ENCODE results near the gene NUDT9. TPM values are rescaled to one million over a fixed set of nuclear protein-coding genes. Genes with fewer than 3 reads are reported as not detected.
"Not testable (repeated sequence)": the region's sequence is repeated elsewhere in the genome, so short reads cannot be mapped to it uniquely, and the experiment has no call there.

The NUDT9 gene
- total RNA-seq, 4 donors from 2014 or later: 23.1 to 40.9 (median 39.0) TPM

DNA sequence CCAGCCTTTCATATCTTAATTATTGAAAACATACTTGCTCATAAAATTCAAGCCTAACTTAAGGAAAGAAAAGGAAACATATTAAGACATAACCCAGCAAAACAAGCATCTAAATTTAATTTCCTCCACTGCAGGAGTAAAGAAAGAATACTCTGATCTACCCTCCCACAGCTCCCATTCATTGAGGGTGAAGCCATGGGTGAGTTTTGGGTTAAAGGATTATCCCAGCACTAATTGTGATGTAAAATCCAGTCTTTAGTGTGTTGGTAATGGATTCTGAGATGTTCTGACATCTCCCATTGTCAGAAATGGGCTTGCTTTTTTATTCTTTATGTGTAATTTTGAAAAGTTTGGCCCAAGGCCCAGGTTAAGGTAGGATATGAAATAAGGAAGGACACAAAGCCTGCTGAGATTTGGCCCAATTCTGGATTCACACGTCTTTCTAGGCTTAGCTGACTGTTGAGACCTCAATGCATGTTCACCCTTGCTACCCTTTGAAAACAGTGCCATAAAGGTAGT is 56.4 kb downstream of the NUDT9 start:
- no peak for DNase-seq
- Histone ChIP-seq H3K4me3 (no peak overlapping the region), H3K4me1 (no peaks in the 10 kb centered on the region), H3K36me3 (no peaks in the 10 kb centered on the region), H3K27me3 (no peaks in the 10 kb centered on the region), H3K9me3 (no peaks in the 10 kb centered on the region), H3K27ac (peak overlapping the region in 1 of 2 donors; percentile 53)
- TF ChIP-seq, protein P1, sequence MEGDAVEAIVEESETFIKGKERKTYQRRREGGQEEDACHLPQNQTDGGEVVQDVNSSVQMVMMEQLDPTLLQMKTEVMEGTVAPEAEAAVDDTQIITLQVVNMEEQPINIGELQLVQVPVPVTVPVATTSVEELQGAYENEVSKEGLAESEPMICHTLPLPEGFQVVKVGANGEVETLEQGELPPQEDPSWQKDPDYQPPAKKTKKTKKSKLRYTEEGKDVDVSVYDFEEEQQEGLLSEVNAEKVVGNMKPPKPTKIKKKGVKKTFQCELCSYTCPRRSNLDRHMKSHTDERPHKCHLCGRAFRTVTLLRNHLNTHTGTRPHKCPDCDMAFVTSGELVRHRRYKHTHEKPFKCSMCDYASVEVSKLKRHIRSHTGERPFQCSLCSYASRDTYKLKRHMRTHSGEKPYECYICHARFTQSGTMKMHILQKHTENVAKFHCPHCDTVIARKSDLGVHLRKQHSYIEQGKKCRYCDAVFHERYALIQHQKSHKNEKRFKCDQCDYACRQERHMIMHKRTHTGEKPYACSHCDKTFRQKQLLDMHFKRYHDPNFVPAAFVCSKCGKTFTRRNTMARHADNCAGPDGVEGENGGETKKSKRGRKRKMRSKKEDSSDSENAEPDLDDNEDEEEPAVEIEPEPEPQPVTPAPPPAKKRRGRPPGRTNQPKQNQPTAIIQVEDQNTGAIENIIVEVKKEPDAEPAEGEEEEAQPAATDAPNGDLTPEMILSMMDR (IDR thresholded peaks at IDR 0.05): no peak
- no peak for TF ChIP-seq POLR2A (IDR thresholded peaks at IDR 0.05)
- intact Hi-C loops (cut with DNase I; ENCODE audit: low total_unique reads): no loop called here

DNA sequence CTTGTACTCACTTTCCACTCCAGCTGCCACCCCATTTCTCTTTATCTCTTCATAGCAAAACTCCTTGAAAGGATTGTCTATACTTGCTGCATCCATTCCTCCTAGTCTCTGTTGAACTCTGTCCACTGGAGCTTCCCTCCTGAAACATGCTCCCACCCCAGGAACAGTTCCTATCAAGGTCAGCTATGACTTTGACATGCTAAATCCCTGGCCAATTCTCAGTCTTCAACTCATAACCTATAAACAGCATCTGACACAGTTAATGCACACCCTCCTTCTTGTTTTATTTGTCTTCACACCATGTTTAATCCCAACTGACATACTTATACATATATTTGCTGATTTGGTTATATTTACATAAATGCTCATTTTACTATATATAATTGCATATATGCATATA is 59.0 kb downstream of the NUDT9 start:
- Histone ChIP-seq H3K27ac (peak overlapping the region in 1 of 2 donors; percentile 53), H3K27me3 (no peaks in the 10 kb centered on the region), H3K36me3 (no peaks in the 10 kb centered on the region), H3K4me1 (no peaks in the 10 kb centered on the region), H3K9me3 (no peaks in the 10 kb centered on the region), H3K4me3 (no peak overlapping the region)
- DNase-seq: no peak
- no peak for TF ChIP-seq POLR2A (IDR thresholded peaks at IDR 0.05)
- TF ChIP-seq, protein P1 (IDR thresholded peaks at IDR 0.05): no peak
- intact Hi-C loops (cut with DNase I; ENCODE audit: low total_unique reads): no loop called here

DNA sequence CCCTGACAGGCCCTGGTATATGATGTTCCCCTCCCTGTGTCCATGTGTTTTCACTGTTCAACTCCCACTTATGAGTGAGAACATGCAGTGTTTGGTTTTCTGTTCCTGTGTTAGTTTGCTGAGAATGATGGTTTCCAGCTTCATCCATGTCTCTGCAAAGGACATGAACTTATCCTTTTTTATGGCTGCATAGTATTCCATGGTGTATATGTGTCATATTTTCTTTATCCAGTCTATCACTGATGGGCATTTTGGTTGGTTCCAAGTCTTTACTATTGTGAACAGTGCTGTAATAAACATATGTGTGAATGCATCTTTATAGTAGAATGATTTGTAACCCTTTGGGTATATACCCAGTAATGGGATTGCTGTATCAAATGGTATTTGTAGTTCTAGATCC is 60.9 kb downstream of the NUDT9 start:
- not testable (repeated sequence) for H3K36me3 ChIP-seq

DNA sequence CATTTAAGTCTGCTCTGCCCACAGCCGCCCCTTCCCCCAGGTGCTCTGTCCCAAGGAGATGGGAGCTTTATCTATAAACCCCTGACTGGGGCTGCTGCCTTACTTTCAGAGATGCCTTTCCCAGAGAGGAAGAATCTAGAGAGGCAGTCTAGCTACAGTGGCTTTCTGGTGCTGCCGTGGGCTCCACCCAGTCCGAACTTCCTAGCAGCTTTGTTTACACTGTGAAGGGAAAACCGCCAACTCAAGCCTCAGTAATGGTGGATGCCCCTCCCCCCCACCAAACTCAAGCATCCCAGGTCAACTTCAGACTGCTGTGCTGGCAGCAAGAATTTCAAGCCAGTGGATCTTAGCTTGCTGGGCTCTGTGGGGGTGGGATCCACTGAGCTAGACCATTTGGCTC is 66.3 kb downstream of the NUDT9 start:
- H3K4me1 ChIP-seq; H3K4me3 ChIP-seq; intact Hi-C loops (cut with DNase I; ENCODE audit: low total_unique reads); DNase-seq; H3K9me3 ChIP-seq; H3K27me3 ChIP-seq; H3K36me3 ChIP-seq: not testable (repeated sequence)
- H3K27ac ChIP-seq: peak overlapping the region; percentile 52 to 81

More for the DNA sequence above, 60.9 kb downstream of the NUDT9 start:
- H3K27ac ChIP-seq: peak overlapping the region in 1 of 2 donors; percentile 70
- H3K9me3 ChIP-seq; H3K4me3 ChIP-seq; H3K4me1 ChIP-seq; intact Hi-C loops (cut with DNase I; ENCODE audit: low total_unique reads); DNase-seq; H3K27me3 ChIP-seq: not testable (repeated sequence)

DNA sequence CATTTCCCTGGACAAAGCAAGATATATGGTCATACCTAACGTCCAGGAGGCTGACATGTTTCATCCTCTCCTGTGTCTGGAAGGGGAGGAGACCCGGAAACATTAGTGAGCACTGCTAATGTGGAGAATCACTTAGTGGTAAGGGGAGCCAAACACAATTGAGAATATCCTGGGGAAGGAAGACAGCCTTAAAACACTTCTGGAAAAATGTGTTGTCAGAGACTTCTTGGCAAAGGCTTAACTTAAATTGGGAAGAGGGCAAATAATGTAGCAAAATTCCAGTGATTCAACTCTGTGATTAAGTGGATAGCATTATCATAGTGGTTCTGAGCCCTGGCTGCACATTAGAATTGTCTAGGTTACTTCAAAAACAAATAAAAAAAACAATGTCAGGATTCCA is 67.3 kb downstream of the NUDT9 start:
- no peaks in the 10 kb centered on the region for H3K27me3 ChIP-seq
- H3K36me3 ChIP-seq: no peaks in the 10 kb centered on the region
- no peaks in the 10 kb centered on the region for H3K9me3 ChIP-seq
- no peak for TF ChIP-seq POLR2A (IDR thresholded peaks at IDR 0.05)
- TF ChIP-seq, protein P1 (IDR thresholded peaks at IDR 0.05): no peak
- no peak for DNase-seq
- H3K4me1 ChIP-seq: no peaks in the 10 kb centered on the region
- intact Hi-C loops (cut with DNase I; ENCODE audit: low total_unique reads): no loop called here
- H3K4me3 ChIP-seq: no peak overlapping the region
- H3K27ac ChIP-seq: peak overlapping the region; percentile 52 to 81

DNA sequence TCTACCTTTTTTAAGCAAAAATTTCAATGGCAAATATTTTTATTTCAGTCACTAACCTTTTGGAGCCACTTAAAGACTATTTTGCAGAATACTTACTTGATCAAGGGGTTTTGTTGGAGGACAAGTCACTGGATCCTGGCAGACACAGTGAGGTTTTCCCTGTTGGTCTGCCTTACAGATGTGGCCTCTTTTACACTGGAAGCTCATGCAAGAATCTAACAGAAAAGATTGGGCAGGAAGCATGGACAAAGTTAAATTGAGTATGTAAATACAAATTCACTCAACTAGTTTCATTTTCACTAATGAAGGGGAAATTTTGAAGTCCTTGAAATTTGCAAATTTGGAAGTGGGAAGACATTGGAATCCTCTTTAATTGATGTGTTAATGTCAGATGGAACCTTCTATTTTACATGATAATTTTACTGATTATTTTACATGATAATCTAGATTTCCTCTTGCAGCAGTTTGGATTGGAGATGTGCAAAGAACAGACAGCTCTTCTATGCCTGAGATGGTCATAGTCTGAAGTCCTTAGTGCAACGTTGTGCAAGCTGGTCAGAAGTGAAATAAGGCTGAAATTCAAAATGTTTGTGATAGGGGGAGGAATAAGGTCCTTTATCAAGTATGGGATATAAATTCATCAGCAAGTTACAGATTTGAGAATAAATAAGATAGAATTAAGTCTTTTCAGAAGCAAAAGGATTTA is 68.4 kb downstream of the NUDT9 start:
- Histone ChIP-seq H3K4me1 (no peaks in the 10 kb centered on the region), H3K9me3 (no peaks in the 10 kb centered on the region), H3K4me3 (no peak overlapping the region), H3K27ac (peak overlapping the region; percentile 52 to 81), H3K36me3 (no peaks in the 10 kb centered on the region), H3K27me3 (no peaks in the 10 kb centered on the region)
- intact Hi-C loops (cut with DNase I; ENCODE audit: low total_unique reads): no loop called here
- TF ChIP-seq POLR2A (IDR thresholded peaks at IDR 0.05): no peak
- TF ChIP-seq, protein P1 (IDR thresholded peaks at IDR 0.05): no peak
- DNase-seq: no peak
